TTC549 (cell line): Measurements from ENCODE around the gene MED8.
"Not testable (repeated sequence)": the region's sequence is repeated elsewhere in the genome, so short reads cannot be mapped to it uniquely, and the experiment has no call there.

Experiments used
- FAIRE-seq: peaks from 2 replicates; lab custom pipeline; 2012; peaks lifted over from hg19 to GRCh38; lab: Jason Lieb, UNC

The MED8 gene

DNA sequence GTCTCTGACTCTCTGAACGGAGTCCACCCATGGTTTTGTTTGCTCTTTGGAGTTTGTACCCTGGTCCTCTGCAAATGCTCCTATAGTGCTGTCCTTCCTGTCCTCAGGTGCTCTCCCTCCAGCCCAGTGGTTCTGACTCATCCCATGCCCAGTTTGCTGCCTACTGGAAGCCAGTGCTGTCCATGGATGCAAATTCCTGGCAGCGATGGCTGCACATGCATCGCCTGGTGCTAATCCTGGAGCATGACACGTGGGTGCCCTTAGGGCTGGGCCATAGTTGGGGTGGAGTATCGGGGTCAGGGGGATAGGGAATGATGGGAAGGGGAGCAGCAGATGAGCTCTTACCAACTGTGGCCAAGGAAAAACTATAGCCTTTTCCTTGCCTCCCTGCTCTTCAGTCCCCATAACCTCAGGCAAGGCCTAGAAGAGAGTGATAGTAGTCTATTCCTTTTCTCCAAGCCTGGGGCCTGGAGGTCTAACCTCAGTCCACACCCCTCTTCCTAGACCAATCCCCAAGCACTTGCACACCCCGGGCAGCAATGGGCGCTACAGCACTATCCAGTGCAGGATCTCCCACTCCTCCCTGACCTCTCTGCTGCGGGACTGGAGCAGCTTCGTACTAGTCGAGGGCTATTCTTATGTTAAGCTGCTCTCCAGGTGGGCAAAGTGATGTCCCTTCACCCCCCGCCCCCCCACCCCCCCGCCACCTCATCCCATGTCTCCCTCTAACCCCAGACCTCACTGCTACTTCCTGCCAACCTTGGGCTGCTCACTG, 32.6 kb upstream of the MED8 start:
- FAIRE-seq: no peak

DNA sequence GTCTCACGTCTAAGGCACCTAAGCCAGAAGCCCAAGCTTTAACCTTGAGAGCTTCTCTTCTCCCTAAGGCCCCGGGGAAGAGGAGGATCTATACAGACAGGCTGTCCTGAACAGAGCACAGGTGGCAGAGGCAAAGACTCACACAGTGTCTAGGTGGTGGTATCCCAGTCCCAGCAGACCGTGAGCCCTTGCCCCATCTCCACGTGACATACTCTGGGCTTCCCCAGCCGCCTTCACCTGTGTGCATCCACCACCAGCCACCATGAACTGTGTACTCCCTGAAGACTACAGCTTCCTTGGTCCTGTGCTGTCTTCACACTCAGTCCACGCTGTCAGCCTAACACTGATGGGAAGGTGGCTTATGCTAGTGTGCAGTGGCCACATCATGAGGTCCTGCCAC, 31.8 kb upstream of the MED8 start:
- no peak for FAIRE-seq

GRCh38 chr1:43420874-43421273, 31.3 kb upstream of the MED8 start:
- no peak for FAIRE-seq

GRCh38 chr1:43419627-43420425, 30.2 kb upstream of the MED8 start:
- FAIRE-seq: no peak

DNA sequence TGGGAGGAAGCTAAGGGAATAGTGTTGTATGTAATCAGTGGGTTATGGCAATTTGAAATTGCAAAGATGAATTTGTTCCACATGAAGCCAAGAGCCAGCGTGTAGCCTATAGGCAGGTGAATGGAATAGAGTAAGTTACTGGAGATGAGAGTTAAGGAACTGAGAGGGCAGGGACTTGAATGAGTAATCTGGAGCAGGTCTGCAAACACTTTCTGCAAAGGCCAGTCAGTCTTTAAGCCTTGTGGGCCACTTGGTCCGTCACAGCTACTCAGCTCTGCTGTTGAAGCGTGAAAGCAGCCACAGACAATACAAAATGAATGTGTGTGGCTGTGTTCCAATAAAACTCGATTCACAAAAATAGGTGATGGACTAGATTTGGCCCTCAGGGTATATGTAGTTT, 29.3 kb upstream of the MED8 start:
- no peak for FAIRE-seq

DNA sequence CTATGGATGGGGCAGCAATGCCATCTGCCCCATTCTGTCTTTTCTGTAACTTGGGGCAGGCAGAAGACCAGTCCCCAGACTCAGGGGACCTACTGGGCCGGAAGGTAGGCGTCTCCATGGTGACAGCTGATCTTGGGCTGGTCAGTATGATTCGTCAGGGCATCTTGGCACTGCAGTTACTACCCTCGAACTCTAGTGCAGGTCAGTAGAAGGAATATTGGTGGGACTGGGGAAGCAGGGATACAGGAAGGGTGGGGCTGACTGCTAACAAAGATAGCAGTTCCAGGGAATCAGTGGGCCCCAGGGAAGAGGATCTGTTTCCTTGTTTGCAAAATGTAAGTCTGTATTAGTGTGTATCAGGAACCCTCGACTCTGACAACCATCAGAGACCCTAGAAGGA, 26.3 kb upstream of the MED8 start:
- FAIRE-seq: no peak

DNA sequence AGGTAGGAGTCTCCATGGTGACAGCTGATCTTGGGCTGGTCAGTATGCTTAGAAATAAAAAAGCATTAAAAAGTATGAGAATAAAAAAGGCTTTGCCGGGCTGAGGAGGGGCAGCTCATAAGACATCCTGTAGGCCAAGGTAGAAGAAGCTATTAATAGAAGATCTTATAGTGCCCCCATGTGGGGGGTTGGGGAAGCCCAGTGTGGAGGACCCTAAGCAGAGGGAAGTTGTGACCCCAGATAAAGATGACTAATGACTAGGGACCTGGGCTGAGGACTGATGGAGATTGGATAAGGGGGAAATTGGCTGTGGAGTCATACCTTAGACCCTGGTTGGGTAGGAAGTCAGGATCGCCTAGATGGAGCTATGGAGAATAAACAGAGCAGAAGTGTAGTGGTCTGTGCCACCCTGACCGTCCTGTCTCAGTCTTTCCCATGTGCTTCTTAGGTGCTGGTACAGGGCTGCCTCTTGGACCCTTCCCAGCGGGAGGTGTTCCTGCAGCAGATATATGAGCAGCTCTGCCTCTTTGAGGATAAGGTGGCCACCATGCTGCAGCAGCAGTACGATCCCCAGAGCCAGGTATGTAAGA, 25.1 kb upstream of the MED8 start:
- no peak for FAIRE-seq

GRCh38 chr1:43413426-43413825, 23.8 kb upstream of the MED8 start:
- not testable (repeated sequence) for FAIRE-seq

DNA sequence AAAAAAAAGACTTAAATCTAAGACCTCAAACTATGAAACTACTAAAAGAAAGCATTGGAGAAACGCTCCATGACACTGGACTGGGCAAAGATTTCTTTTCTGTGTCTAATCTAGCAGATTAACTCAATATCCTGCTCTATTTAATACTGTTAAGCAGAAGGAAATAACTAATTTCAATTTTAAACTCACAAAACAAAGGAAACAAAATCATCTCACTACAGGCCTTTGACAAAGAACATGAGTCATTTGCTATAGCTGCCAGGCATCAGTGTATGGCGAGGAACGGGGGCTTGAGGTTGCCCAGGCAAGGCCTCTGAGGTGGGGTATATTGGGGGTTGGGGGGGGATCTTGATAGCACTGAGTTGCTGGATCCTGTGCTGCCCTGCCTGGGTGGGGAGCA, 21.0 kb upstream of the MED8 start:
- FAIRE-seq: no peak

DNA sequence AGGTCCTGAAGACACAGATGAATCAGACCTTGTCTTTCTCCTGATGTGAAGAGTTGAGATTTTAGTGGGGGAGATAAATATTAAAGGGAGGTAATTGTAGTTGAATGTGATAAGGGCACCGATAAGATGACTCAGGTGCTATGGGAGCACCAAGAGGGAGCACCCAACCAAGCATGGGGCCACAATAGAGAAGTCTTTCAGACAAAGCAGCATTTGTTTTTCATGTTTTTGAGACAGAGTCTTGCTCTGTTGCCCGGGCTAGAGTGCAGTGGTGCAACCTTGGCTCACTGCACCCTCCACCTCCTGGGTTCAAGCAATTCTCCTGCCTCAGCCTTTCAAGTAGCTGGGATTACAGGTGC, 16.3 kb upstream of the MED8 start:
- no peak for FAIRE-seq

GRCh38 chr1:43405219-43405875, 15.7 kb upstream of the MED8 start:
- no peak for FAIRE-seq

DNA sequence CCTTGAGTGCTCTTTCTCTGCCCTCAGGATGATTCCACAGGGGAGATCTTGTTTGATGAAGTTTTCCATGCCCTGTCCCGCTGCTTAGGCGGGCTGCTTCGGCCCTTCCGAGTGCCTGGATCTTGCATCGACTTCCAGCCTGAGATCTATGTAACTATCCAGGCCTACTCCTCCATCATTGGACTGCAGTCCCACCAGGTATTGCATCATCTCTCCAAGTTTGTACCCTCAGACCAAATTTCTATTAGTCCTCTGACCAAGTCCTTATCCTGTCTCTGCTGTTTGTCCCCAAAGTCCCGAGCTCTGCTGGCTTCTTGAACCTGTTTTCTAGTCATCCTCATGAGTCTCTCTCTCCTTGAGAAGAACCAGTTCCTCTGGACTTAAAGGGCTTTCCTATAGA, 14.8 kb upstream of the MED8 start:
- FAIRE-seq: no peak

DNA sequence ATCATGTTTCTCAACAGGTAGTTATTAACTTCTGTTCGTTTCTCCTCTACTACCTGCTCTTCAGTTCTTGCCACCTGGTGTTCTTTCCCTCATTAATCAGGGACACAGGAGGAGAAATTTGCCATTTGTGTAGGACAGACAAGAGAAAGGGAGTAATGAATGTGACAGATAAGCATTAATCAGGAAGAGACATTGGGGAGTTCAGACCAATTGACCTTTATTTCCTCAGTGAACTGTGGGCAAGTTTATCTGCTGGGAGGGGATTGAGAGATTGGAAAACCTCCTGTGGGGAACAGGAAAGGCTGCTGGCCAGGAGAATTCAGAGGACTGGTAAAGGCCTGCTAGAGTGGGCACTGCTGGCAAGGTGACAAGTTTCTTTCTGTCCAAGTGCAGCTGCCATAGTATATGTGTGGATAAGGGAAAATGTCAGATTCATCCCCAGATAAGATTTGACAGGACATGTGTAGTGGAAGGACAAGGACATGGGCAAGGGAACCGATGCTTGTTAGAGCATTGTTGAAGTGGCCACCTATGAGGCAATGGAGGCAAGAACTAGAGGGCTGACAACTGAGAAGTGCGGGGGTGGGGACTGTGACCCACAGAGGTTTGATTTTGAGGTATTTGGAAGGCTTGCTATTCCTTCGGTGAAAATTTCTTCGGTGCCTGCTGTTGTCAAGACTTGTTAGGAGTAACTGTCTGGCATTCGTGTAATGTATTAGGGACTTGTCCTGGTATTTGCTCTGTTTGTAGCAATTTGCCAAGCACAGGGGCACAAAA, 12.7 kb upstream of the MED8 start:
- no peak for FAIRE-seq

DNA sequence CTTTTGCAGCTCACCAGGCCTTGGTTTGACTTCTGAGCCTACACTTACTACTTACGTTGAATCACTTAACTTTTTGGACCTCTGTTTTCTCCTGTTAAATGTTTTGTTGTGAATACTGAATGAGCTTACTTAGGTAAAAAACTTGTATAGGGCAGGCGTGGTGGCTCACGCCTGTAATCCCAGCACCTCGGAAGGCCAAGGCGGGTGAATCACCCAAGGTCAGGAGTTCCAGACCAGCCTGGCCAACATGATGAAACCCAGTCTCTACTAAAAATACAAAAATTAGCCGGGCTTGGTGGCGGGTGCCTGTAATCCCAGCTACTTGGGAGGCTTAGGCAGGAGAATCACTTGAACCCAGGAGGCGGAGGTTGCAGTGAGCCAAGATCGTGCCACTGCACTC, 10.8 kb upstream of the MED8 start:
- FAIRE-seq: not testable (repeated sequence)

- no peak for FAIRE-seq
Observed at GRCh38 chr1:43398227-43398626, 8.6 kb upstream of the MED8 start.

- FAIRE-seq: no peak
Observed at GRCh38 chr1:43396059-43396458, 6.5 kb upstream of the MED8 start.

GRCh38 chr1:43395523-43395922, 5.9 kb upstream of the MED8 start:
- no peak for FAIRE-seq

- no peak for FAIRE-seq
Observed at GRCh38 chr1:43392702-43393101, 3.1 kb upstream of the MED8 start.

GRCh38 chr1:43388613-43389012, 987 bp downstream of the MED8 start:
- no peak for FAIRE-seq

GRCh38 chr1:43387976-43388599, 1.5 kb downstream of the MED8 start:
- FAIRE-seq: no peak

GRCh38 chr1:43386676-43387075, 2.9 kb downstream of the MED8 start:
- no peak for FAIRE-seq

DNA sequence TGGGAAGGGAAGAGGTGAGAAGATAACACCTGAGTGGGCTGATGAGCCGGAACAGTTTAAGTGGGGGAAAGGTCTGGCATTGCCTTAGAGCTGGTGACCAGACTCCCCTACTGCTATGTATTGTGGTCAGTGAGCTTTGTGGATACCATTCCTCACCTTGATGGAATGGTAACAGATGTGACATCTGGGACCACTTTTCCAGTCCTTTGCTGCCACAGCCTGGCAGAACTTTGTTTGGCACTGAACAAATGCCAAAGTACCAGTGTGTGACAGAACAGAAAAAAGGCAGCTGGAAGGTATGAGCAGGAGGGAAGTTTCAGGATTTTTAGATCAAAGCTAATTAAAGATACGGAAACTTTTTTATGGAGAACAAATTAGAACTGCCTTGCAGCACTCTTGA, 6.2 kb downstream of the MED8 start:
- no peak for FAIRE-seq
